ENCODE data around the gene CHD1. TPM values are rescaled to one million over a fixed set of nuclear protein-coding genes. Genes with fewer than 3 reads are reported as not detected.

Gene CHD1
- total RNA-seq, 3 donors from 2014 or later = 67.5 to 114 (median 102) TPM

- Histone ChIP-seq H3K4me3 (no peak overlapping the region), H3K36me3 (no peaks in the 10 kb centered on the region), H3K27ac (no peak overlapping the region), H3K27me3 (no peaks in the 10 kb centered on the region), H3K9me3 (peaks cover 8 to 19% of the 10 kb centered on the region in 2 donors), H3K4me1 (no peaks in the 10 kb centered on the region)
- TF ChIP-seq POLR2A (IDR thresholded peaks at IDR 0.05) (no peak), POLR2AphosphoS5 (IDR thresholded peaks at IDR 0.05) (no peak), CTCF (IDR thresholded peaks at IDR 0.05) (no peak)
- no peak for DNase-seq (ENCODE audit: low spot score in 2 of 2)
- intact Hi-C loops (cut with DNase I; ENCODE audit: low total_unique reads) = no loop called here
Observed at GRCh38 chr5:98807806-98808205, 121.0 kb downstream of the CHD1 start.

- Histone ChIP-seq H3K4me3 (no peak overlapping the region), H3K4me1 (no peaks in the 10 kb centered on the region), H3K27me3 (no peaks in the 10 kb centered on the region), H3K36me3 (no peaks in the 10 kb centered on the region), H3K27ac (no peak overlapping the region), H3K9me3 (peaks cover 8 to 19% of the 10 kb centered on the region in 2 donors)
- TF ChIP-seq POLR2A (IDR thresholded peaks at IDR 0.05) (no peak), POLR2AphosphoS5 (IDR thresholded peaks at IDR 0.05) (no peak), CTCF (IDR thresholded peaks at IDR 0.05) (no peak)
- no peak for DNase-seq (ENCODE audit: low spot score in 2 of 2)
- intact Hi-C loops (cut with DNase I; ENCODE audit: low total_unique reads) = no loop called here
Observed at GRCh38 chr5:98805070-98805469, 123.7 kb downstream of the CHD1 start.

GRCh38 chr5:98804066-98804465 is 124.7 kb downstream of the CHD1 start:
- H3K4me1 ChIP-seq = no peaks in the 10 kb centered on the region
- no peak overlapping the region for H3K4me3 ChIP-seq
- no peaks in the 10 kb centered on the region for H3K36me3 ChIP-seq
- intact Hi-C loops (cut with DNase I; ENCODE audit: low total_unique reads) = no loop called here
- no peak overlapping the region for H3K27ac ChIP-seq
- TF ChIP-seq POLR2AphosphoS5 (IDR thresholded peaks at IDR 0.05) = no peak
- no peak for TF ChIP-seq CTCF (IDR thresholded peaks at IDR 0.05)
- TF ChIP-seq POLR2A (IDR thresholded peaks at IDR 0.05) = no peak
- no peaks in the 10 kb centered on the region for H3K27me3 ChIP-seq
- no peak for DNase-seq (ENCODE audit: low spot score in 2 of 2)
- H3K9me3 ChIP-seq = peaks cover 8 to 19% of the 10 kb centered on the region in 2 donors

Other genes with a start within 250 kb of the CHD1 start
- 10 to 100 TPM; 22.0 to 23.1 (median 22.1) TPM for gene RGMB, start 155.3 kb downstream of the CHD1 start, total RNA-seq

All from breast epithelium (tissue), 4 donors.